CD4-positive, alpha-beta T cell treated with Interferon gamma for 1 hour (primary cell): Measurements from ENCODE around the gene CAMTA1.

Experiments used
- DNase-seq: peaks from one replicate; pipeline ENCODE4 v3.0.0-alpha.2; 2020

Gene CAMTA1

DNA sequence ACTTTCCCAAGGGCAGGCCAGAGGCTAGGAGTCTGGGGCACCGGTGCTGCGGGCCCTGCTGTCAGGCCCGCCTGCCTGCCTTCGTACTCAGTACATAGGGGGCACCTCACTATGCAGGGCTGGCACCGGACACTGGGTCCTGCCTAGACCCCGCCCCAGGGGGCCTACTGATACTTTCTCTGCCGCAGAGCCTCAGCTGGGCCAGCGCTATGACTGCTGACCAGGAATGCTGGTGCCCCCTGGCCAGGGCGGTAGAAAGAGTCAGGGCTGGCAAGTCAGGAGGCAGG lies 857.1 kb downstream of the CAMTA1 start:
- DNase-seq: no peak

DNA sequence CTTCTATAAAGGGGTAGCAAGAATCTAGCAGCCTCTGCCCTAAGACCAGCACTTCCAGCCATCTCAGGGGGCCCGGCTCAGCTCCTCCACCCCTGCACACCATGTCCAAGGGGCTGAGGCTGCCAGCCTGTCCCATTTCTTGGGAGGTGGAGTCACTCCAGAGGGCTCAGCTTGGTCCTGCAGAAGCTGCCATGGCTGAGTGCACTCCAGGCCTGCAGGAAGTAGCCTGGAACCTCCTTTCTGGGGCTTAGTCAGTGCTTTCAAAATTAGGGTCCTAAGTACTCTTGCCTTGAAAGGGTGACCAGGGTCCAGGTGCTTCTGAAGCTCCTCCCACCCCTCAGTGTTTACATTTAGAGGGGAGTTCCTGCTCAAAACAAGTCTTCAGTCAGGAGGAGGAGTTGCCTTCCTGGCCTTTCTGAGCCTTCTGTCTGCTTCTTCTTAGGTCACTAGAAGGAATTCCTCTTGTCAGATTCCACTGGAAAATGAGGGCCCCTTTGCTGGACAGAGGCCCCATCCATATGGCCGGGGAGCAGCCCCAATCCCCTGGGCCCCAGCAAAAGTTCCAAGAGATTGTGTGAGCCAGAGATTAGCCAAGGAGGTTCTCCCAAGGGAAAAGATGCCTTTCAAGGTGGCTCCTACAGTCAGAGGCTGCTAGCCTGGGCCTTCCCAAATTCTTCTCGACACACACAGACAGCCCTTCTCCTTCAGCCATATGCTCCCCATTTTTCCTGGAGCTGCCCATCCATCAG lies 857.7 kb downstream of the CAMTA1 start:
- DNase-seq: no peak

DNA sequence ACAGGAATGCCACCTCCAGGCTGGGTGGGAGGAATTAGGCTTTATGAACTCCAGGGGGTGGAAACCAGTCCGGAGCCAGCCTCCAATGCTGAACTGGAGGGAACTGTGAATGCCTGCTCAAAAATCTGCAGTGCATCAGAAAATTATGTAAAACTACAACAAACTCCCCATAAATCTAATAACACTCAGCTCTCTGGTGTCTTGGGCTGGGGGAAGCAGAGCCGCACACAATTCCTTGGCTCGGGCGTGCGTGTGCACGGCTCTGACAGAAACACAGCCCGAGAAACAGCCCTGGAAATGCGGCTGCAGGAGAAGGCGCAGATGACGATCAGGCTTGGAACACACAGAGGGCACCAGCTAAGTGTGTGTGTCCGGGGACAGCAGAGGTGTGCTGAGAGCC lies 858.3 kb downstream of the CAMTA1 start:
- no peak for DNase-seq

DNA sequence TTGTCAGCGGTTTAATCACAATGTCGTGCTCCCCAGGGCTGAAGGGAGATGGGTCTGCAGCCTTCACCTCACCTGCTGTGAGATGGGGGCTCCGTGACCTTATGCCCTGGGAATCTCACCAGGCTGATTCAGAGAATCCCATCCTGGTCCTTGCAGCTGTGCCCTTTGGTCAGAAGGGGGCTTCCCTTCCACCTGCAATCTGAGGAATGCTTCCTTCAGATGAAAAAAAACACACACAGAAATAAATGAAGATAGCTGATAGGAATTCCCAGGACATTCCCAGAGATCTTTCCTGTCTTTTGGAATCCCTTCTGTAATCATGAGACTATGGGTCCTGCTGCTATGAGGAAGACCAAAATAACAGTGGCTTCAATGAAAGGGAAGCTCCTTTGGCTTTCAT lies 858.8 kb downstream of the CAMTA1 start:
- no peak for DNase-seq

DNA sequence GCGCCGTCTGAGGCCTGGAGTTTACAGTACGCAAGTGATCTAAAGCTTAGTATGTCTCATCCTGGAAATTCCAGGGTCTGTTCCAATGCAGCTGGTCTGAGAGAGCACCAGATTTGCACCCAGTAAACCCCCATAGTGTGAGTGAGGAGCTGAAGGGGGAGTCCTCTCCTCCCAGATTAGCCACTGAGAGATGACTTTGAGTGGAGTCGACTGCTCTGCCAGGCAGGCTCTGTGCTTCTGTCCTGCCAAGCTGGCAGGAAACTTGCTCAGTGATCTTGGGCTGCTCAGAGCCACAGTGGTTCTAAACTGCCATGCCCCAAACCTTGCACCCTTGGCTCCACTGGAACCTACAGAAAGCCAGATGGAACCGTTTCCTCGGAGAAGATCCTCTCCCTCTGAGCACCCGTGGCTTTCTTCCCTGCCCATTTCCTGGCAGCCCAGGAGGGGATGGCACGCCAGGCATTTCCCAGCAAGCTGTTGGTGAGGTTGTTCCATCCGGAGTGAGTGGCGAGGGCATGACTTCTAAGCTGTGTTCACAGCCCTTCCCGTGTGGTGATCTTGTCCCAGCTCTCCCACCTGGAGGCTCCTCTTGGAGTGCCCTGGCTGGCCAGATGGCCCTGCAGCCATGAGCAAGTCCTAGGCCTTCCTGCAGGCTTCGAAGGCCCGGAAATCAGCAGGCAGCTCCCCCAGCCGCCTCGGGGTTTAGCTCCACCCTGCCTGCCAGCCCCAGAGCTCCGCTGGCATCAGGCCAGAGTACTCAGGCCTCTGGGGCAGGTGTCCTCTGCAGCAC lies 859.9 kb downstream of the CAMTA1 start:
- DNase-seq: no peak

DNA sequence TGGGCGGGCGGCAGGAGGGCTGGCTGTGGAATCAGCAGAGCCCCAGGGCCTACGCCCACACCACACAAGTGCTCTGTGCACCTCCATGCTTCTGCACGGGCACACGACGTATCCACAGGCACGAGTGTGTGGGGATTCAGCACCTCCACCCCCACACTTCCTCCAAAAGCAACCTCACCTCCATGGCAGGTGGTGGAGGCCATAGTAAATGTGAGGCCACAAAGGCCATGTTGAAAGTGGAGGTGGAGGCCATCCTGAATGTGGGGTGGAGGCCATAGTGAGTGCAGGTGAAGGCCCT lies 860.4 kb downstream of the CAMTA1 start:
- no peak for DNase-seq

DNA sequence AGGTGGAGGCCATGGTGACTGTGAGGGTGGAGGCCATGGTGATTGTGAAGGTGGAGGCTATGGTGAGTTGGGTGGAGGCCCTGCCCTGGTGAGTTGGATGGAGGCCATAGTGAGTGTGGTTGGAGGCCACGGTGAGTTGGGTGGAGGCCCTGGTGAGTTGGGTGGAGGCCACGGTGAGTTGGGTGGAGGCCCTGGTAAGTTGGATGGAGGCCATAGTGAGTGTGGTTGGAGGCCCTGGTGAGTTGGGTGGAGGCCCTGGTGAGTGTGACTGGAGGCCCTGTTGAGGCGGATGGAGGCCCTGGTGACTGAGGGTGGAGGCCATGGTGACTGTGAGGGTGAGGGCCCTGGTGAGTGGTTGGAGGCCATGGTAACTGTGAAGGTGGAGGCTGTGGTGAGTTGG lies 860.9 kb downstream of the CAMTA1 start:
- no peak for DNase-seq

DNA sequence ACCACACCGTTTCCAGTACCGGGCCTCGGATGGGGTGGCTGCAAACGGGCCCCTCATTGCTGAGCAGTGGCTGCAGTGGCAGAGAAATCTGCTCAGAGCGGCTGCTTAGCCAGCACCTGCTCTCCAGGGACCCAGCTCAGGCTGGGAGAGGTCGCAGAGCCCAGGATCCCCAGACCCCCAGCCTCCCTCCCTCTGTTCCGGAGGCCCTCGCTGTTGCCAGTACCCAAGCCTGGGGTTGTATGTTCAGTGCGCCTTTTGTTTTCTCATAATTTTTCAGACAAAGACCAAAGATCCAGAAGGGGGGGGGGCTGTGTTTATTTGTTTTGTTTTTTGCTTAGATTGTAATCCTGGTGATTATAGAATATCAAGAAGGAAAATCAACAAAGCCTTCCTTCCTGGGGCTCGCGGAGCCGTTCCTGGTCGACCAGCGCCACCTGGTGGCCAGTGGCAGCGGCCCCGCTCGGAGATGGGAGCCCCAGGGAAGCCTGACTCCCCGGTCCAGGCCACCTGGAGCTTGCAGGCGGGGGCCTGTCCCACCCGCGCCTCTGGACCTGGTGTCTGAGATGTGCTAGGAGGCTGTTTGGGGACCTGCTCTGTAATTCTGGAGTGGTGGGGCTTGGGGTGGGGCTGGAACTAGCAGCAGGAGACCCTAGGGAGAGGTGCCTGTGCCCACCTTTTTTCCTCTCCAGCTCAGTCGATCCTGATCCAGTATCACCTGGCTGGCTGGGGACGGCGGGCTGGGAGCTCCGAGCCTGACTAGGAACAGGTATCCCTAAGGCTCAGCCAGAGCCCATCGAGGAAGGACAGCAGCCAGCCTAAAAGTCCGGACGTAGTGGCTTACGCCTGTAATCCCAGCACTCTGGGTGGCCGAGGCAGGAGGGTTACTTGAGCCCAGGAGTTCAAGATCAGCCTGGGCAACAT lies 862.0 kb downstream of the CAMTA1 start:
- peak; percentile 22 for DNase-seq

DNA sequence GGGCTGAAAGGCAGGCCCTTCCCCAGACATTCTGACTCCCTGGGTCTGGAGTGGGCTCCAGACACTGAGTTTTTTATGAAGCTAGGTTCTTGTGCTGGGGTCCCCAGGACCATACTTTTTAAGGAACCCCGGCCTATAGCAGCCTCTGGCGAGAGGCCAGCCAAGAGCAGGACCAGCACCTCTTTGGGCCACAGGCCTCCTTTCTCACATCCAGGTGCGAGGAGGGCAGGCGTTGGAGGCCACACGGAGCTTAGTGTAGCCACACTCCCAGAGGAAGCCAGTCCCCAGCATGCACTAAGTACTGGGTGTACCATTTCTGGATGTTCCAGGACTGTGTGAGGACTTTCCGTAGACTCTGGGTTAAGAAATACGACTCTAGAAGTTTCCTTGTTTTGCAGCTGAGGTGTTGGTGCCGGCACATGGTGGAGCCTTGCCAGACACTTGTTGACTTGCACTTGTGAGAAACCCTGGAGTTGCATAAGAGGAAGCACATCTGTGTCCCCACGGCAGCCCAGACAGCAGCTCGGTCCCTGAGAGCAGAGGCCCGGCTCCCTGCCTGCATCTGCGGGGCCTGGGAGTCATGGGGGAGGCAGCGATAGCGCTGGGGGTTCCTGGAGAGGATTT lies 863.6 kb downstream of the CAMTA1 start:
- DNase-seq: no peak

DNA sequence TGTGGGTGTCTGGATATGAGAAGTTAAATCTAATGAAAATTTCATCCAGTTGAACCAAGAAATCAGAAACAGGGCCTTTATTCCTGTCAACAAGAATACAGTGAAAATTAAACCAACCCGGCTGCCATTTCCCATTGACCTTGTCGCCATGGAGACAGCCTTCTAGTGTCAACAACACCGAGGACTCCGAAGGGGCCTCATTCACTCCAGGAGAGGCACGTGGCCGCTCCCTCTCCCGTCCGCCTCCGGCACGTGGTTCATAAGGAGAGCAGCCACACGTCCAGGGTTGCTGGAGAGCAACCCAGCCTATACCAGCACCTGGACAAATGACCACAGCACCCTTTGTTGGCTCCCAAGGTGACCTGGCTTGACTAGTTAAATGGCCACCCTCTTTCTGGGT lies 865.5 kb downstream of the CAMTA1 start:
- DNase-seq: no peak

DNA sequence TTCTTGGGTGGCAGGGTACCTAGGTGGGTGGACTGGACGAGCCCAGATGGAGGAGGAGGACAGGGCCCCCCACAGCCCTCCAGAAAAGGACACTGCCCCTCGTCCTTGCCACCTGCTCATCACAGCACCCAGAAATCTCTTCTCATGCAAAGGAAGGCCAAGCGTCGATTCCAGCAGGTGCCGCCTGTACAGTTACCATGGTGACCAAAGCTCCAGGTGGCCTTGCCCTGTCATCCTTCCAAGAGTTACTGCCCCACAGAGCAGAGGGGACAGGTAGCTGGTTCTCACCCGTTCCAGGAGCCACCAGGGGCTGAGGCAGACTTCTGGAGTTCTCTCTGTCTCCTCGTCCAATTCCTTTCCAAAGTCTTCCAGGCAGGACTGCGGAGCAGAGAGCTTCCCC lies 865.9 kb downstream of the CAMTA1 start:
- no peak for DNase-seq

DNA sequence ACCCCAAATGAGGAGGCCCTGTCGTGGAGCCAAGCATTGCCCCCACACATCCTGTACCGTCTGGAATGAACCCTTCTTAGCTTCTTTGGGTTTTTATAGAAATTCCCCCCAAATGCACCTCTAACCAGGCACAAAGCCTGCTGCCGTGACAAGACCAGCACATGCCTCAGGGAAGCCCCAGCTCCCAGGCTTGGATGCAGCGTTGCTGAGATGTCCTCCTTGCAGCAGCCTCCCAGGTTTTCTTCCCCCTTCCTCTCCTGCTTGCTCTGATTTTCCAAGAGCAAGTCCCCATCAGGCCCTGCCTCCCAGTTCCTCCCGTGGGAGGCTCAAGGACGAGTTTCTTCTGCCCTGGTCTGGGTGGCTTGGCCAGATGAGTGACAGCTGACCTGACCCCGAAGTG lies 866.8 kb downstream of the CAMTA1 start:
- DNase-seq: no peak

DNA sequence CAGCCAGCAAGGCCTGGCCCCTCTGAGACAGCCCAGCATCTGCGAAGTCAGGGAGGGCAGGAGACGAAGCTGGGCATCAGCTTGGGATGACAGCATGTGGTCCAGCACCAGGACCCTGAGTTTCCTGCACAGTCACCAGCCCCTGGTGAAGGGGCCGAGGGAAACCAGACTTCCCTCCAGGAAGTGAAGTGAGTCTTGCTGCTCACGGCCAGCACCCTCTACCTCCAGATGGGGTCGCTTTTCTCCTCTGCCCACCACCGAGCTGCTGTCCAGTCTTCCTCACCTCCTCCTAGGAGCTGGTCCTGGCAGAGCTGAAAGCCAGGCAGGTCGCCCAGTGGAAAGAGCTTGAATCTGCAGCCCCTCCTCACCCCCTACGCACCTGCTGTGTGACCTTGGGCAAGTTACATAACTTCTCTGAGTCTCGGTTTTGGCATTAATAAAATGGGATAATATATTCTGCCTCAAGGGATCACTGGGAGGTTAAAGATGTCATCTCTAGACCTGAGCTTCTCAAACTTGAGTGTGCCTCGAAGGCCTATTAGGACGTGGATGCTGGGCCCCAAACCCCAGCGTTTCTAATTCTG lies 867.4 kb downstream of the CAMTA1 start:
- DNase-seq: no peak

DNA sequence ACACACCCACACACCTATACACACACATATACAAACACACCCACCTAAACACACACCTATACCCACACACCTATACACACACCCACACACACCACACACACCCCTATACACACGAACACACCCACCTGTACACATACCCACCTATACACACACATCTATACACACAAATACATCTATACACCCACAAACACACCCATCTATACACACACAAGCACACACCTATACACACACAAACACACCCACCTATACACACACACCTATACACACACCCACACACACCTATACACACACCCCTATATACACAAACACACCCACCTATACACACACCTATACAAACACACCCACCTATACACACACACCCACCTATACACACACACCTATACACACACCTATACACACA lies 869.5 kb downstream of the CAMTA1 start:
- no peak for DNase-seq

DNA sequence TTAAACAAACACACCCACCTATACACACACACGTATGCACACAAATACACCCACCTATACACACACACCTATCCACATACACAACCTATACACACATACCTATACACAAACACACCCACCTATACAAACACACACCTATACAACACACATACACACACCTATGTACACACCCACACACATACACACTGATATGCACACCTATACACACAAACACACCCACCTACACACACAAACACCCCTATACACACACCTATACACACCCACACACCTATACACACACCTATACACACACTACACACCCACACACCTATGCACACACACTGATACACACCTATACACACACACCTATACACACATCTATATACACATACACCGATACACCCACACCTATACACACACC lies 870.1 kb downstream of the CAMTA1 start:
- DNase-seq: no peak

DNA sequence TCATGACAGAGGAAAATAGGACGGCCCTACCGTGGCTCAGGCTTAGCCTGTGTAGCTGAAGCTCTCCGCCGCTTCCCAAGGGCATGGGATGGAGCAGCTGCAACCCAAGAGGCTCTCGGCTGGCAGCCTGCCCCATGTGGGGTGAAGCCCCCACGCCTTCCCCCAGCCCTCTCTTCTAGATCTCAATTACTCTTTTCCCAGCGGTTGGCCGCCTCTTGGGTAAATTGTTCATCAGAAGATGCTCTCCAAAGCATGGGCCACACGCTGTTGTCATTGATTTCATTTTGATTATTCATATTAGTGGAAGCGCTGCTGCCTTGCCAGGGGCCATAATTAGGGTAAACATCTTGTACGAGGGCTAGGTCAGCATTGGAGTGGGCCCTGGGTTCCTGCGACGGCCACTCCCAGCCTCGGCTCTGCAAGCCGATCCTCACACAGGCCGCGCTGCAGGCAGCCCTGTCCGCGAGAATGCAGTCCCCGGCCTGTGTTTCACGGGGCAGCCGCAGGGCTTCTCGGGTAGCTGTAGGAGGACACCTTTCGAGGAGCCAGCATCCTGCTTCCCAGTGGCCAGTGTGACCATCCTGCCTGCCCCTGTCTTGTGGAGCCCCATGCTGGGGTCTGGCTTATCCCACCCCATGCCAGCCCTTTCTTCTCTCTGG lies 871.4 kb downstream of the CAMTA1 start:
- no peak for DNase-seq

DNA sequence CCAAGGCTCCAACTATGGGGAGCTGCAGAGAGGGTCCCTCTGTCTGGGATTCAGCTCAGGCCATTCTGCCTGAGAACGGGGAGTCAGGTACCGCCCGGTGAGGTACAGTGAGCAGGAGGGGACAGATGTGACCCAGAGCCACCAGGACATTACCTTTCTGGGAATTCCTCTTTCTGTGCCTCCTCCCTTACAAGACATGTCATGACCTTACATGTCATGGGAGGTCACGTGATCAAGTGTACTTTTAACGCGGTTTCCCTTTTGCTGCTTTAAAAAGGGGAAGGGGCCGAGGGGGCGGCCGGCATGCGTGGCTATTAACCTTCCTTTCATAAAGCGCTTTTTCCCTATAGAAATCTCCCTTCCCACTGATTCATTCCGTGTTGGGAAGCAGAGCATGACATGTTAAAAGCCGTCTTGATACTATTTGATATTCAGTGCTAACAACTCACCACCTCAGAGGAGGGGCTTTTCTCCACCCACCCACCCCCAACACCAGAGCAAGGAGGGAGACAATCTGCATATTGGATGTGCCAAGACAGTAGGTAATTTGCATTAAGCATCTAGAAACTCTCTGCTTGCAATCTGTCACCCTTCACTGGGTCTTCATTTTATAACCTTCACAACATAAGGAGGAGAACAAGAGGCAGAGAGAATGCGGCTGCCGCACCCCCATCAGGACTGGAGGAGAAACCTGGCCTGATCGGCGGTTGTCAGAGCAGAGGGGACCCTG lies 872.2 kb downstream of the CAMTA1 start:
- no peak for DNase-seq

DNA sequence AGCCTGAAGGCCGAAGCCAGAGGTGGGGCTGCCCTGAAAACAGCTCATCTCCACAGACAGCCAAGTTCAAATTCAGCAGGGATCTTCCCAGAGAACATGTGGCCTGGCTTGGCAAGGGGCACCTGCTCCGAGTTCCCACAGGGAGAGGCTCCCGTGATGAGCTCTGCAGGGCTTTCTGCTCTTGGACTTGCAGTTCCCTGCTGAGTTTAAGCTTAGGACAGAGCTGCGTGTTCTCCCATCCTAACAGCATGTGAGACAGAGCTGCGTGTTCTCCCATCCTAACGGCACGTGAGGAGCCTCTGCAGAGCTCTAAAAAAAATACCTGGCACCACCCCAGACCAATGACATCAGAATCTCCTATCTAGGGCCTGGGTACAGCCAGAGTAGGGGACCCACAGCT lies 872.8 kb downstream of the CAMTA1 start:
- DNase-seq: no peak

DNA sequence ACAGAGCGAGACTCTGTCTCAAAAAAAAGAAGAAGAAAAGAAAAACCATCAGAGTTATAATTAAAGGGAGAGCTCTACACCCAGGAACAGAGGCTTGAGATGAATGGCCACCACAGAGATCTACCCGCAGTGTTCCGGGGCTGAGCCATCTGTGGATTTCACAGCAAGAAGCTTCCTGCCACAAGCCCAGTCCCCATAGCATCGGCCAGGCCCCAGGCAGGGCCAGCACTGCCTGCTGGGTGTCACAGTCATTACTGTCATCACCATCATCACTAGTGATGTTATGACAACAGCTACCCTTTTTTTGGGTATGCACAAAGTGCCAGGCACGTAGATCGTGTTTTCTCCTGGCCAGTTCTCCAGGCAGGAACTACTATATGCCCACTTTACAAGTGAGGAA lies 874.3 kb downstream of the CAMTA1 start:
- DNase-seq: no peak

DNA sequence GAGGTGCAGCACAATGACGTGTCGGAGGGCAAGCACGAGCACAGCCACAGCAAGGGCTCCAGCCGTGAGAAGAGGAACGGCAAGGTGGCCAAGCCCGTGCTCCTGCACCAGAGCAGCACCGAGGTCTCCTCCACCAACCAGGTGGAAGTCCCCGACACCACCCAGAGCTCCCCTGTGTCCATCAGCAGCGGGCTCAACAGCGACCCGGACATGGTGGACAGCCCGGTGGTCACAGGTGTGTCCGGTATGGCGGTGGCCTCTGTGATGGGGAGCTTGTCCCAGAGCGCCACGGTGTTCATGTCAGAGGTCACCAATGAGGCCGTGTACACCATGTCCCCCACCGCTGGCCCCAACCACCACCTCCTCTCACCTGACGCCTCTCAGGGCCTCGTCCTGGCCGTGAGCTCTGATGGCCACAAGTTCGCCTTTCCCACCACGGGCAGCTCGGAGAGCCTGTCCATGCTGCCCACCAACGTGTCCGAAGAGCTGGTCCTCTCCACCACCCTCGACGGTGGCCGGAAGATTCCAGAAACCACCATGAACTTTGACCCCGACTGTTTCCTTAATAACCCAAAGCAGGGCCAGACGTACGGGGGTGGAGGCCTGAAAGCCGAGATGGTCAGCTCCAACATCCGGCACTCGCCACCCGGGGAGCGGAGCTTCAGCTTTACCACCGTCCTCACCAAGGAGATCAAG lies 878.3 kb downstream of the CAMTA1 start:
- DNase-seq: no peak
